ENCODE results near the gene HSPA1L. TPM values are rescaled to one million over a fixed set of nuclear protein-coding genes. Genes with fewer than 3 reads are reported as not detected.
"Not testable (repeated sequence)": the region's sequence is repeated elsewhere in the genome, so short reads cannot be mapped to it uniquely, and the experiment has no call there.

HSPA1L gene
- total RNA-seq, 1 donor from 2014 or later, result 0.98 TPM

GRCh38 chr6:31838968-31839367, 23.9 kb upstream of the HSPA1L start:
- TF ChIP-seq POLR2AphosphoS5 (IDR thresholded peaks at IDR 0.05; ENCODE audit: insufficient read depth in 1 of 2, low read depth in 1 of 2) (no peak), POLR2A (IDR thresholded peaks at IDR 0.05) (no peak), CTCF (IDR thresholded peaks at IDR 0.05) (no peak)
- no peak for DNase-seq (ENCODE audit: extremely low spot score in 2 of 2)
- no peaks in the 10 kb centered on the region for H3K9me3 ChIP-seq
- no peak overlapping the region for H3K4me3 ChIP-seq
- H3K27ac ChIP-seq, result no peak overlapping the region
- H3K4me1 ChIP-seq, result peaks cover 44% of the 10 kb centered on the region
- no peaks in the 10 kb centered on the region for H3K27me3 ChIP-seq
- intact Hi-C loops (cut with DNase I), result no loop called here
- peaks cover 2 to 35% of the 10 kb centered on the region in 2 donors for H3K36me3 ChIP-seq

GRCh38 chr6:31838114-31838553, 23.1 kb upstream of the HSPA1L start:
- DNase-seq (ENCODE audit: extremely low spot score in 2 of 2); H3K4me3 ChIP-seq; intact Hi-C loops (cut with DNase I); H3K27me3 ChIP-seq; H3K9me3 ChIP-seq: not testable (repeated sequence)
- peak overlapping the region; percentile 94 for H3K27ac ChIP-seq
- H3K4me1 ChIP-seq, result peaks cover 50% of the 10 kb centered on the region
- peaks cover 2 to 35% of the 10 kb centered on the region in 2 donors for H3K36me3 ChIP-seq

- DNase-seq (ENCODE audit: extremely low spot score in 2 of 2), result no peak
- Histone ChIP-seq H3K27ac (peak overlapping the region; percentile 94), H3K27me3 (no peaks in the 10 kb centered on the region), H3K9me3 (no peaks in the 10 kb centered on the region), H3K4me3 (peak overlapping the region in 1 of 2 donors; percentile 78), H3K36me3 (peaks cover 2 to 35% of the 10 kb centered on the region in 2 donors), H3K4me1 (peaks cover 50% of the 10 kb centered on the region)
- TF ChIP-seq POLR2A (IDR thresholded peaks at IDR 0.05) (no peak), POLR2AphosphoS5 (IDR thresholded peaks at IDR 0.05; ENCODE audit: insufficient read depth in 1 of 2, low read depth in 1 of 2) (no peak), CTCF (IDR thresholded peaks at IDR 0.05) (no peak)
- intact Hi-C loops (cut with DNase I), result no loop called here
Measured at GRCh38 chr6:31837369-31838113, 22.5 kb upstream of the HSPA1L start.

DNA sequence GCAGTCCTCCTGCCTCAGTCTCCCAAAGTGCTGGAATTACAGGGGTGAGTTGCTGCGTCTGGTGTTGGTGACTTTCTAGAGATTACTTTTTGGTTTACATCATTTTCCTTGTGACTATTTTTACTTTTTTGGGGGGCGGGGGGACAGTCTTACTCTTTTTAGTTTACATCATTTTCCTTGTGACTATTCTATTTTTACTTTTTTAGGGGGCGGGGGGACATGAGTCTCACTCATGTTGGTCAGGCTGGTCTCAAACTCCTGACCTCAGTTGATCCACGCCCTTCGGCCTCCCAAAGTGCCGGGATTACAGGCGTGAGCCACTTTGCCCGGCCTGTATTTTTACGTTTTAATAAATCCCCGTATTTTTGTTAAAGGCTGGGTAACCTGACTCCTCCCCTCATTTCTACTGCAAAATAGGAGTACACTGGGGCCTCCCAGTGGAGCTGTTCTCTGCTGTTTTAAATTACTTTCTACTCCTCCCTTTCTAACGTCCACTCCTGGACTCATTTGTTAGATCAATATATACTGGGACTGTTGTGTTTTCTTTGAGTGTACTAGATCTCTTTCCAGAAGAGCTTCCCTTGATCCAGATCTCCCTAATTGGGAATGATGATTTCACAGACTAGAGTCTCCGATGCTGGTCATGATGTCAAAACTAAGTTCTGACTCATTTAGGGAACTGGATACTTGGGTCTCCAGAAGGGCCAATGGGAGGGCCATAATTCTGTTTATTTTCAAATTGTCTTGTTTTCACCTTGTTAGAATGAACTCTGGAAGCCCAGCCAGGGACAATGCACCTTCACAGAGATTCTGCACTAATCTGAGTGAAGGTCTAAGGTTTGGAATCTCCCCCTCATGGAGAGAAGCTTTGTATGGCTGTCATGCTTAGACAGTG, 21.6 kb upstream of the HSPA1L start:
- peak overlapping the region; percentile 78 to 85 for H3K4me3 ChIP-seq
- H3K27me3 ChIP-seq, result no peaks in the 10 kb centered on the region
- H3K36me3 ChIP-seq, result peaks cover 2 to 37% of the 10 kb centered on the region in 2 donors
- peak overlapping the region; percentile 94 for H3K27ac ChIP-seq
- intact Hi-C loops (cut with DNase I), result no loop called here
- DNase-seq (ENCODE audit: extremely low spot score in 2 of 2), result no peak
- H3K9me3 ChIP-seq, result no peaks in the 10 kb centered on the region
- peaks cover 57% of the 10 kb centered on the region for H3K4me1 ChIP-seq
- TF ChIP-seq POLR2AphosphoS5 (IDR thresholded peaks at IDR 0.05; ENCODE audit: insufficient read depth in 1 of 2, low read depth in 1 of 2) (no peak), POLR2A (IDR thresholded peaks at IDR 0.05) (no peak), CTCF (IDR thresholded peaks at IDR 0.05) (no peak)

DNA sequence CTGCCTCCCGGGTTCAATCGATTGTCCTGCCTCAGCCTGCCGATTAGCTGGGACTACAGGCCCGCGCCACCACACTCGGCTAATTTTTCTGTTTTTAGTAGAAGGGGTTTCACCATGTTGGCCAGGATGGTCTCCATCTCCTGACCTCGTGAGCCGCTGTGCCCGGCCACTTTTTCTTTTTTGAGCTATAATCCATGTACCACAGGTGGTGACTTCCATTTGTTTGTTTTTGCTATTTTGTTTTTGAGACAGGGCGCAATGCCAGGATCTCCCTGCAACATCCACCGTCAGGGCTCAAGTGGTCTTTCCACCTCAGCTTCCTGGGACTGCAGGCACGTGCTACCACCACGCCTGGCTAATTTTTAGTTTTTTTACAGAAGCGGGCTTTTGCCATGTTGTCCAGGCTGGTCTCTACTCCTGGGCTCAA, 21.0 kb upstream of the HSPA1L start:
- TF ChIP-seq CTCF (IDR thresholded peaks at IDR 0.05), result no peak
- no peak for TF ChIP-seq POLR2A (IDR thresholded peaks at IDR 0.05)
- TF ChIP-seq POLR2AphosphoS5 (IDR thresholded peaks at IDR 0.05; ENCODE audit: insufficient read depth in 1 of 2, low read depth in 1 of 2), result no peak
- DNase-seq (ENCODE audit: extremely low spot score in 2 of 2), result no peak
- Histone ChIP-seq H3K27ac (peak overlapping the region; percentile 94), H3K36me3 (peaks cover 2 to 40% of the 10 kb centered on the region in 2 donors), H3K4me3 (peak overlapping the region; percentile 78 to 85), H3K4me1 (peaks cover 64% of the 10 kb centered on the region), H3K9me3 (no peaks in the 10 kb centered on the region), H3K27me3 (no peaks in the 10 kb centered on the region)
- intact Hi-C loops (cut with DNase I), result no loop called here
